Nephron progenitor cell (in vitro differentiated cells): ENCODE data around the gene CLEC2B.
A peak's percentile ranks its signal among the peaks of the same experiment; 100 is the strongest.
"Not testable (repeated sequence)": the region's sequence is repeated elsewhere in the genome, so short reads cannot be mapped to it uniquely, and the experiment has no call there.

ENCODE experiments used
- DNase-seq: peaks from one replicate; pipeline ENCODE4 v3.0.0; 2021
- H3K27ac Mint-ChIP-seq: 2 replicates; pipeline ENCODE4 v1.8.0; 2021; ENCODE audit warnings: mild to moderate bottlenecking, moderate library complexity, mixed read lengths
- H3K27me3 Mint-ChIP-seq: 2 replicates; pipeline ENCODE4 v1.8.0; 2021; ENCODE audit warnings: mild to moderate bottlenecking, low read depth, mixed read lengths; ENCODE audit not compliant: poor library complexity
- H3K36me3 Mint-ChIP-seq: 2 replicates; pipeline ENCODE4 v1.8.0; 2021; ENCODE audit warnings: low read depth, mixed read lengths
- H3K4me1 Mint-ChIP-seq: 2 replicates; pipeline ENCODE4 v1.8.0; 2021; ENCODE audit warnings: mixed read lengths
- H3K4me3 Mint-ChIP-seq: 2 replicates; pipeline ENCODE4 v1.8.0; 2021; ENCODE audit warnings: mild to moderate bottlenecking, moderate library complexity, mixed read lengths
- H3K9me3 Mint-ChIP-seq: 2 replicates; pipeline ENCODE4 v1.8.0; 2021; ENCODE audit warnings: mild to moderate bottlenecking, moderate library complexity, mixed read lengths
- CTCF ChIP-seq: fragments of 200-600 bp; sonication (generic); IDR thresholded peaks from 2 replicates; pipeline ENCODE4 v1.5.0; 2021; ENCODE audit warnings: antibody characterized with exemption

The CLEC2B gene

DNA sequence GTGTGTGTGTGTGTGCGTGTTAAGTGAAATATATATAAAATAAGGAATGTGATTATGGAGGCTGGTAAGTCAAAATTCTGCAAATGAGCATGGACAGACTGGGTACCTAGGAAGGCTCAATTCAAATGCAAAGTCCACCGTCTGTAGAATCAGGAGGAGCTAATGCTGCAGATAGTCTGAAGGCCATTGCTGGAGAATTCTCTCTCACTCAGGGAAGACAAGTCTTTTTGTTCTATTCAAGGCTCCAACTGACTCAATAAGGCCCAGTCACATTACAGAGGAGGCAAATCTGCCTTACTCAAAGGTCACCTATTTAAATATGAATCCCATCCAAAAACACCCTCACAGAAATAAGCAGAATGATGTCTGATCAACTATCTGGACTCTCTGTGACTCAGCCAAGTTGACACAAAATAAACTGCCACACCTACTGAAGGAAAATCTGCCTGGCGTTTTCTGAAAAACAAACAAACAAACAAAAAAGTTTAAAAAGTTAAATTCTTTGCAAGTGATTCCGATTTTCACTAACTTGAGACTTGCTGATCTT is 11.5 kb upstream of the CLEC2B start:
- no peaks in the 10 kb centered on the region for H3K36me3 Mint-ChIP-seq
- H3K4me1 Mint-ChIP-seq = no peaks in the 10 kb centered on the region
- H3K27ac Mint-ChIP-seq = no peak overlapping the region
- no peak for DNase-seq
- H3K9me3 Mint-ChIP-seq = peaks cover 2% of the 10 kb centered on the region
- no peak for TF ChIP-seq CTCF
- peaks cover 5% of the 10 kb centered on the region for H3K27me3 Mint-ChIP-seq
- H3K4me3 Mint-ChIP-seq = no peak overlapping the region

GRCh38 chr12:9876120-9876519 is 7.0 kb upstream of the CLEC2B start:
- H3K27ac Mint-ChIP-seq, DNase-seq, H3K9me3 Mint-ChIP-seq, H3K4me3 Mint-ChIP-seq, H3K27me3 Mint-ChIP-seq, H3K4me1 Mint-ChIP-seq, H3K36me3 Mint-ChIP-seq: not testable (repeated sequence)

DNA sequence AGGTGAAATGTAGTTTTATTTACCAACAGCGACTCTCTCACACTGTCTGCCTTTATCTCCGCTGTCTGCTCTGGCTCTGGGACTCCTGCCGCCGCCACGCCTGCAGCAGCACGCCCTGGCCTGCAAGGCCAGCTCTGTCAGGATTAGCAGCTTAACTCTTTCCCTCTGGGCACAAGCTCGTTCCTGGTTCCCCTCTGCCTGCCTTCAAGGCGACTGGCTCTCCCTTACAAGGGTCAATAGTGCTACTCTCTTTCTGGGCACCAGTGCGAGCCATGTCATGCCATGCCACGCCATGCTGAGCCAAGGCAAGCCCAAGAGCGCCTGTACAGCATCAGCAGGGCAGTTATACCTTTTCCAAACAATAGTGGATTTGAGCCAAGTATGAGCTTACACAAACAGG is 3.6 kb upstream of the CLEC2B start:
- Mint-ChIP-seq H3K4me3 (no peak overlapping the region), H3K4me1 (peaks cover 5% of the 10 kb centered on the region), H3K27me3 (peaks cover 2% of the 10 kb centered on the region), H3K36me3 (no peaks in the 10 kb centered on the region), H3K9me3 (peaks cover 8% of the 10 kb centered on the region), H3K27ac (peak overlapping the region; percentile 34)
- no peak for TF ChIP-seq CTCF
- DNase-seq = no peak

DNA sequence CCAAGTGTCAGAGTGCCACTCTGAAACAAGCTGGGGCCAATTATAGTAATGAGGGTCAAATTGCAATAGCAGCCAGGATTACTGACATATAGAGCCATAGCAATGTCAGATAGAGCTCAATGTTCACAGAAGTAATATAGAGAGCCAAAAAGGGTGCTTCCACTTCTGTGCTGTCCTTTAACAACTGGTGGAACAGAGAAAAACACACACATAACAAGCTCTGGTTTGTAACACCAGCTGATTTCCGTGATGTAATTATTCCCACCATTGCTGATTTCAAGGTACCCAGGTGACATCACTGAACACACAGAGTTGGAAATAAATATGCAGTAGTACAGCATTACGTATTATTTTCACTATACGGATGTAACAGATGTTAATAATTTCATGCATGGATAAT is 3.0 kb upstream of the CLEC2B start:
- H3K27me3 Mint-ChIP-seq = peaks cover 2% of the 10 kb centered on the region

GRCh38 chr12:9870286-9870866 is 1.2 kb upstream of the CLEC2B start:
- peaks cover 5% of the 10 kb centered on the region for H3K4me1 Mint-ChIP-seq
- H3K9me3 Mint-ChIP-seq = peaks cover 4% of the 10 kb centered on the region
- H3K27me3 Mint-ChIP-seq = peaks cover 2% of the 10 kb centered on the region
- H3K4me3 Mint-ChIP-seq = no peak overlapping the region
- H3K36me3 Mint-ChIP-seq = no peaks in the 10 kb centered on the region
- no peak for TF ChIP-seq CTCF
- no peak for DNase-seq
- H3K27ac Mint-ChIP-seq = no peak overlapping the region

More for the DNA sequence above, 3.0 kb upstream of the CLEC2B start:
- Mint-ChIP-seq H3K36me3 (no peaks in the 10 kb centered on the region), H3K4me3 (no peak overlapping the region), H3K9me3 (peaks cover 8% of the 10 kb centered on the region), H3K27ac (no peak overlapping the region), H3K4me1 (peaks cover 5% of the 10 kb centered on the region)
- DNase-seq = no peak
- TF ChIP-seq CTCF = no peak

GRCh38 chr12:9868951-9869306 is 225 bp downstream of the CLEC2B start:
- H3K9me3 Mint-ChIP-seq = no peaks in the 10 kb centered on the region
- no peak for TF ChIP-seq CTCF
- no peak for DNase-seq
- peaks cover 5% of the 10 kb centered on the region for H3K4me1 Mint-ChIP-seq
- H3K36me3 Mint-ChIP-seq = no peaks in the 10 kb centered on the region
- no peak overlapping the region for H3K27ac Mint-ChIP-seq
- H3K27me3 Mint-ChIP-seq = peaks cover 2% of the 10 kb centered on the region
- H3K4me3 Mint-ChIP-seq = no peak overlapping the region
